Heart right ventricle (tissue), 16 donors: ENCODE results near the gene SLC27A1. TPM values are rescaled to one million over a fixed set of nuclear protein-coding genes. Genes with fewer than 3 reads are reported as not detected.

Source experiments
- ATAC-seq, 8 donors: fragments of 200-7000 bp; cut with Tn5 transposase; one replicate each; pipeline ENCODE4 v1.9.1; 2020; ENCODE audit warnings: mild to moderate bottlenecking in 8 of 8, moderate library complexity in 8 of 8, moderate number of reproducible peaks in 1 of 8
- DNase-seq, 2 donors: peaks; one replicate each; pipeline ENCODE4 v3.0.0-alpha.2; 2020
- H3K27ac ChIP-seq, 10 donors: fragments of 200-600 bp; sonication (generic) in 2 of 10; one replicate each; pipeline versions ENCODE4 v1.5.0 to v1.8.0; 2020 to 2022; ENCODE audit warnings: mild to moderate bottlenecking in 3 of 10
- H3K27me3 ChIP-seq, 7 donors: fragments of 200-600 bp; one replicate each; pipeline ENCODE4 v1.8.0; 2021 to 2022; ENCODE audit warnings: mild to moderate bottlenecking in 2 of 7
- H3K36me3 ChIP-seq, 9 donors: fragments of 200-600 bp; sonication (generic) in 1 of 9; one replicate each; pipeline versions ENCODE4 v1.5.0 to v1.8.0; 2020 to 2022; ENCODE audit warnings: mild to moderate bottlenecking in 2 of 9
- H3K4me1 ChIP-seq, 9 donors: fragments of 200-600 bp; sonication (generic) in 1 of 9; one replicate each; pipeline versions ENCODE4 v1.5.0 to v1.8.0; 2020 to 2022; ENCODE audit warnings: mild to moderate bottlenecking in 4 of 9
- H3K4me3 ChIP-seq, 10 donors: fragments of 200-600 bp; sonication (generic) in 2 of 10; one replicate each; pipeline versions ENCODE4 v1.5.0 to v1.8.0; 2020 to 2022; ENCODE audit warnings: mild to moderate bottlenecking in 7 of 10, moderate library complexity in 2 of 10
- H3K9me3 ChIP-seq, 11 donors: fragments of 200-600 bp in 10 of 11; sonication (generic) in 2 of 11; one replicate each; pipeline versions ENCODE4 v1.5.0 to v1.8.0; 2013 to 2022; ENCODE audit warnings: mild to moderate bottlenecking in 2 of 11, control low read depth in 1 of 11, moderate library complexity in 1 of 11
- WGBS, 2 donors: extraction: QIAGEN DNeasy Blood & Tissue Kit; methylation state at CpG; one replicate each; pipeline ENCODE4 v1.1.7; 2013; ENCODE audit warnings: inconsistent platforms in 1 of 2; 5-methylcytosine and 5-hydroxymethylcytosine counted together
- intact Hi-C, 10 donors: fragments of 100-400 bp; cut with DNase I; formaldehyde crosslinking; loops; one replicate each; pipeline versions ENCODE4 v1.11.1 to v1.14.2; 2022
- polyA plus RNA-seq, 2 donors: library from polyadenylated mRNA; stranded (reverse); fragments of 200-250 nt; gene quantifications; one replicate each; pipeline ENCODE4 v1.2.3, GENCODE V29; 2013
- total RNA-seq, 10 donors: library from RNA; stranded (reverse); fragmentation: NEBNext Ultra II Directional in 3 of 10; extraction: Animal tissue kit (Norgen Biotek cat#: 25700) in 3 of 10; gene quantifications; one replicate each; pipeline versions ENCODE4 v1.2.1 to v1.2.4, GENCODE V29; 2021 to 2023
- TF ChIP-seq, protein P1 (sequence below), 9 donors: fragments of 200-600 bp; sonication (generic) in 2 of 9; IDR thresholded peaks; one replicate each; pipeline versions ENCODE4 v1.5.0 to v1.8.0; 2021 to 2022; ENCODE audit warnings: antibody characterized with exemption in 9 of 9, mild to moderate bottlenecking in 5 of 9, moderate library complexity in 1 of 9
- donor health status: Arrhythmogenic right ventricular cardiomyopathy.
- donor health status: ischemic (EF 13 %, LVEDD 7.1; RV severe dilation, severe dysfunction).
- donor health status: healthy with polysubstance abuse.
- donor health status: DM: no; HTN: yes; CAD: no.
- donor health status: DM: no; HTN: no; CAD: no.
- donor health status: ischemic (EF 25% LVEDD 6.9; RV normal size, moderate dysfunction).
- donor health status: ischemic (EF 25% LVEDD 5.7; RV mildly dilated, moderate dysfunction).
- donor health status: healthy.
- donor health status: DM: yes; HTN: yes; CAD: no.
- donor health status: Ischemic cardiomyopathy.
- donor health status: ischemic (EF 35%, LVEDD 5.7; RV mildly dilated, moderate dysfunction).
- donor health status: nonischemic (EF 11% LVEDD 7.7; RV severe dilation, severe dysfunction).
- donor health status: DM: yes; HTN: yes; CAD: no.
- donor health status: PGD.
- donor health status: ischemic (EF 29% LVEDD 5.4; RV normal size, mild dysfunction).
- donor health status: nonischemic (EF 23%, LVEDD 6.1; RV moderate dilation, normal function).

Gene SLC27A1
- total and polyA plus RNA-seq, 12 donors: 16.0 to 78.3 (median 47.2) TPM

DNA sequence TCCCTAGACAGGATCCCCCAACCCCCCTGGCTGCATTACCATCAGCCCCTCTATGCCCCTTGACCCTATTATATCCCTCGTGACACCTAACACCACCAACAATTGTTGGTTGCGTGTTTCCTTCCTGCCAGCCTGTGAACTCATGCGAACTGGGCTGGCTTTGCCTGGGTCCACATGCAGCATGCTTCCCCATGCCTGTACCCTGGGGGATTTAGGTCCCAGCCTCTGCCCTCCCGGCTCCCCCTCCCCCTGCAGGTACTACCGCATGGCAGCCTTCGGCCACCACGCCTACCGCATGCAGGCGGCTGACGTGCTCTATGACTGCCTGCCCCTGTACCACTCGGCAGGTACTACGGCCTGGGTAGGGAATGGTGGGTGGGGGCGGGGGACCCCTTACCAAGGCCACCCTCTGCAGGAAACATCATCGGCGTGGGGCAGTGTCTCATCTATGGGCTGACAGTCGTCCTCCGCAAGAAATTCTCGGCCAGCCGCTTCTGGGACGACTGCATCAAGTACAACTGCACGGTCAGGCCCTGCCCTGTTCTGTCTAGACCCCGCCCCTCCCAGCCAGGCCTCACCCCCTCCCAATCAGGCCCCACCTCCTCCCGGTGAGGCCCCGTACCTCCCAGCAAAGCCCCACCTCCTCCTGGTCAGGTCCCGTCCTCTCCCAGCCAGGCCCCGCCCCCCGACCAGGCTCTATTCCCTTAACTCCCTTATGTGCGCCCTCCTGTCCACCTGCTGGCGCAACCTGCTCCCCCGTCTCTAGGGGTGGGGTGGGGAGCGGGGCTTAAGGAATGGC, 18.5 kb downstream of the SLC27A1 start:
- no peaks in the 10 kb centered on the region for H3K27me3 ChIP-seq
- H3K36me3 ChIP-seq: peaks cover 0 to 67% (median 3%) of the 10 kb centered on the region in 9 donors
- peaks cover 8 to 37% (median 18%) of the 10 kb centered on the region in 9 donors for H3K4me1 ChIP-seq
- TF ChIP-seq, protein P1, sequence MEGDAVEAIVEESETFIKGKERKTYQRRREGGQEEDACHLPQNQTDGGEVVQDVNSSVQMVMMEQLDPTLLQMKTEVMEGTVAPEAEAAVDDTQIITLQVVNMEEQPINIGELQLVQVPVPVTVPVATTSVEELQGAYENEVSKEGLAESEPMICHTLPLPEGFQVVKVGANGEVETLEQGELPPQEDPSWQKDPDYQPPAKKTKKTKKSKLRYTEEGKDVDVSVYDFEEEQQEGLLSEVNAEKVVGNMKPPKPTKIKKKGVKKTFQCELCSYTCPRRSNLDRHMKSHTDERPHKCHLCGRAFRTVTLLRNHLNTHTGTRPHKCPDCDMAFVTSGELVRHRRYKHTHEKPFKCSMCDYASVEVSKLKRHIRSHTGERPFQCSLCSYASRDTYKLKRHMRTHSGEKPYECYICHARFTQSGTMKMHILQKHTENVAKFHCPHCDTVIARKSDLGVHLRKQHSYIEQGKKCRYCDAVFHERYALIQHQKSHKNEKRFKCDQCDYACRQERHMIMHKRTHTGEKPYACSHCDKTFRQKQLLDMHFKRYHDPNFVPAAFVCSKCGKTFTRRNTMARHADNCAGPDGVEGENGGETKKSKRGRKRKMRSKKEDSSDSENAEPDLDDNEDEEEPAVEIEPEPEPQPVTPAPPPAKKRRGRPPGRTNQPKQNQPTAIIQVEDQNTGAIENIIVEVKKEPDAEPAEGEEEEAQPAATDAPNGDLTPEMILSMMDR (IDR thresholded peaks at IDR 0.05): peak in 4 of 9 donors; percentile 14 to 46 (median 26)
- H3K9me3 ChIP-seq: no peaks in the 10 kb centered on the region
- DNase-seq (peak; percentile 51 to 67), ATAC-seq (peak; percentile 48 to 88 (median 82))
- intact Hi-C loops: no loop called here
- peak overlapping the region in 8 of 10 donors; percentile 15 to 71 (median 46) for H3K27ac ChIP-seq
- 40 to 51% methylated on average over 31 of the region's 31 CpGs for WGBS, 2 donors
- peak overlapping the region in 5 of 10 donors; percentile 30 to 39 (median 33) for H3K4me3 ChIP-seq

DNA sequence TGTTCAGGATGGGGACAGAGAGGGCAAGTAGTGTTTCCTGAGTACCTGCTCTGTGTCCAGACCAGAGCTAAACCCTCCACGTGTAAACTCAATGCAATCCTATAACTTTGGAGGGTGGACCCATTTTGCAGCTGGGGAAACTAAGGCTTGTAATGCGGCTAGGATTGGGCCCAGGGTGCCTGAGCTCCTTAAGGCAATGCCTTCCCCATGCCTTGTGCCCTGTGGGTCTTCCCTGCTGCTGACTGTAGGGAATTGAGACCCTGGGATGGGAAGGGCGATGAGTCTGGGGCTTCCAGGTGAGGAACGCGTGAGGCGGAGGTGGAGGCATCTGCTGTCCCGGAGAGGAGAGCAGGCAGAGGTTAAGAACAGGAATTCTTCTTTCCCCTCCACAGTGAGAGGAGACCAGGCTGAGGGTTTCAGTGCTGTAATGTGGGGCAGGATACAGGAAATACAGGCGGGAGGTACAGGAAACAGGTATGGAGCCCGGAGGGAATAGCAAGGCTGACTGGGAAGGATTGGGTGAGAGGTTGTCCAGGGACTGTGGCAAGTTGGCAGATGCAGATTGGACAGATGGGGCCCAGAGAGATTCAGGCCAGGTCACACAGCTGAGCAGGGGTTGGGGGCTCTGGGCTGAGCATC, 19.2 kb downstream of the SLC27A1 start:
- no peaks in the 10 kb centered on the region for H3K9me3 ChIP-seq
- peak overlapping the region in 2 of 10 donors; percentile 30 to 39 for H3K4me3 ChIP-seq
- DNase-seq: no peak
- peak overlapping the region in 8 of 10 donors; percentile 15 to 71 (median 46) for H3K27ac ChIP-seq
- ATAC-seq: peak in 6 of 8 donors; percentile 11 to 66 (median 23)
- peaks cover 0 to 63% (median 3%) of the 10 kb centered on the region in 9 donors for H3K36me3 ChIP-seq
- no peaks in the 10 kb centered on the region for H3K27me3 ChIP-seq
- TF ChIP-seq, protein P1 (IDR thresholded peaks at IDR 0.05): peak in 1 of 9 donors; percentile 1
- peaks cover 8 to 37% (median 18%) of the 10 kb centered on the region in 9 donors for H3K4me1 ChIP-seq
- 63 to 84% methylated on average over 9 of the region's 9 CpGs for WGBS, 2 donors
- intact Hi-C loops: no loop called here

DNA sequence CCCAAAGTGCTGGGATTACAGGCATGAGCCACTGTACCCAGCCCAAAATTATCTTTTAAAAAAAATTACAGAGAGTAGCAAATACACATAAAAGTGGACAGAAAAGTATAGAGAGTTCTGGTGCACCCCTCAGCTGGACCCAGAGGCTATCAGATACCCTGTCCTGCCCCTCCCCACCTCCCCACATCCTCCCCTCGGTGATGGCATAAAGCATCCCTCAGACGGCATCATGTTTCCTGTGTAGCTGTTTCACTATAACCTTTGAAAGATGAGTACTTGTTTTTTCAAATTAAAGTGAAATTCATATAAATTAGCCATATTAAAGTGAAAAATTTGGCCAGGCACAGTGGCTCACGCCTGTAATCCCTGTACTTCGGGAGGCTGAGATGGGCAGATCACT, 20.1 kb downstream of the SLC27A1 start:
- Histone ChIP-seq H3K36me3 (peaks cover 0 to 64% (median 3%) of the 10 kb centered on the region in 9 donors), H3K4me1 (peaks cover 8 to 37% (median 18%) of the 10 kb centered on the region in 9 donors), H3K9me3 (no peaks in the 10 kb centered on the region), H3K27ac (peak overlapping the region in 3 of 10 donors; percentile 14 to 71 (median 58)), H3K4me3 (no peak overlapping the region), H3K27me3 (no peaks in the 10 kb centered on the region)
- WGBS, 2 donors: 64 to 67% methylated on average over 4 of the region's 4 CpGs
- DNase-seq: no peak
- intact Hi-C loops: no loop called here
- ATAC-seq: no peak
- TF ChIP-seq, protein P1 (IDR thresholded peaks at IDR 0.05): no peak

DNA sequence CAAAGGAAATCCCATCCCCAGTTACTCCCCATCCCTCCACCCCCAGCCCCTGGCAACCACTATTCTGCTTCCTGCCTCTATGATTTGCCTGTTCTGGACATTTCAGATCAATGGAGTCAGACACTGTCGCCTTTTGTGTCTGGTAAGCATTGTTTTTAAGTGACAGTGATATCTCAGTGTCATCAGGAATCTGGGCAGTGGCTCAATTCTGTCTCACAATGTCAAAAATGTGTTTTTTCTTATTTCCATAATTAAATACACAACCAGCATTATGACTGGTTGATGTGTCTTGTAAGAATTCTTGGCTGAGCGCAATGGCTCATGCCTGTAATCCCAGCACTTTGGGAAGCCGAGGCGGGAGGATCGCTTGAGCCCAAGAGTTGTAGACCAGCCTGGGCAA, 21.0 kb downstream of the SLC27A1 start:
- H3K27ac ChIP-seq: peak overlapping the region in 3 of 10 donors; percentile 14 to 71 (median 58)
- no peaks in the 10 kb centered on the region for H3K9me3 ChIP-seq
- H3K36me3 ChIP-seq: peaks cover 0 to 69% (median 3%) of the 10 kb centered on the region in 9 donors
- H3K27me3 ChIP-seq: no peaks in the 10 kb centered on the region
- TF ChIP-seq, protein P1 (IDR thresholded peaks at IDR 0.05): no peak
- no peak for DNase-seq
- no peak for ATAC-seq
- H3K4me1 ChIP-seq: peaks cover 8 to 41% (median 18%) of the 10 kb centered on the region in 9 donors
- intact Hi-C loops: no loop called here
- no peak overlapping the region for H3K4me3 ChIP-seq
- WGBS, 2 donors: 73 to 76% methylated on average over 5 of the region's 5 CpGs
